Regular cardiac myocyte (primary cell): ENCODE measurements around the gene TSPYL1. TPM values are rescaled to one million over a fixed set of nuclear protein-coding genes. Genes with fewer than 3 reads are reported as not detected.

Experiments
- total RNA-seq: library from RNA; depleted of rRNA; stranded (reverse); fragments of >200 nt; gene quantifications from 2 replicates; pipeline ENCODE4 v1.2.3, GENCODE V29; 2014

TSPYL1 gene
- 101 and 138 TPM in 2 replicates for total RNA-seq

DNA sequence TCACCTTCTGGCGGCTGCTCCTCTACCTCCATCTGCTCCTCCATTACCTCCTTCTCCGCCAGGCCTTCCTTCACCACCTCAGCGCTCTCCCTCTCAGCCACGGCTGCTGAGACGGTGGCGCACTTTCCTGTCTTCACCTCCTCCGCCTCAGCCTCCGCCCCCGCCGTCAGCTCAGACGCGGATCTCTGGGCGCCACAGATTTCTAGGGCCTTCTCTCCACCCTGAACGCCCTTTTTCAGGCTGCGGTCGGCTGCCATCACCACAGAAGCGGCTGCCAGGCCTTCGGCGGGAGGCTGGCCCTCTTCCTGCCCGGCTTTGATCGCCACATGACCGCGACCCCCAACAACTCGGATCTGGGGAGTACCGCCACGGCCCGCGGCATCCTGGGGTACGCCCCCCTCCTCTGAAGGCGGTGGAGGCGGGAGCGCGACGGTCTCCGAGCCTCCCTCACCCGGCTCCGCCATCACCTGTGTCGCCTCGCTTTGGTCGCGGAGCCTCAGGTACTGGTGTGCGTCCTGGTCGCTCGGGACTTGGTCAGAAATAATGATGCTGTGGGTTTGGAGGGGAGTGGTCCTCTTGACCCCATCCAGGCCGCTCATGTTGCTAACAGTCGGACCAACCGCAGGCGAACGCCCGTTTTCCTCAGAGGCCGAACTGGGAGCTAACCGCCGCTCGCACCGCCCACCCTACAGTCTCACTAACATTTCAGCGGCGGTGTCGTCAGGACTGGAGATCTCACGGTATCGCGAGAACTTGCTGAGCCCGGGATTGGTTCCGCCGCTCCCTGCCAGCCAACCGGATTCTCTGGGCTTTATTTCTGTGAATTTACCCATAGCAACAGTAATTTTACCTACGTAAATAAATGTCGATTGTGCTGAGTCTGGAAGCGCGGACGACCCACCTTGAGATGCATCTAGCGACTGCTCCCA is at the start of gene TSPYL1:
TSPYL1 (minus strand) TSS at position 699 of the 929 bp plus-strand sequence; CDS start at position 599, 100 bp downstream.

DNA sequence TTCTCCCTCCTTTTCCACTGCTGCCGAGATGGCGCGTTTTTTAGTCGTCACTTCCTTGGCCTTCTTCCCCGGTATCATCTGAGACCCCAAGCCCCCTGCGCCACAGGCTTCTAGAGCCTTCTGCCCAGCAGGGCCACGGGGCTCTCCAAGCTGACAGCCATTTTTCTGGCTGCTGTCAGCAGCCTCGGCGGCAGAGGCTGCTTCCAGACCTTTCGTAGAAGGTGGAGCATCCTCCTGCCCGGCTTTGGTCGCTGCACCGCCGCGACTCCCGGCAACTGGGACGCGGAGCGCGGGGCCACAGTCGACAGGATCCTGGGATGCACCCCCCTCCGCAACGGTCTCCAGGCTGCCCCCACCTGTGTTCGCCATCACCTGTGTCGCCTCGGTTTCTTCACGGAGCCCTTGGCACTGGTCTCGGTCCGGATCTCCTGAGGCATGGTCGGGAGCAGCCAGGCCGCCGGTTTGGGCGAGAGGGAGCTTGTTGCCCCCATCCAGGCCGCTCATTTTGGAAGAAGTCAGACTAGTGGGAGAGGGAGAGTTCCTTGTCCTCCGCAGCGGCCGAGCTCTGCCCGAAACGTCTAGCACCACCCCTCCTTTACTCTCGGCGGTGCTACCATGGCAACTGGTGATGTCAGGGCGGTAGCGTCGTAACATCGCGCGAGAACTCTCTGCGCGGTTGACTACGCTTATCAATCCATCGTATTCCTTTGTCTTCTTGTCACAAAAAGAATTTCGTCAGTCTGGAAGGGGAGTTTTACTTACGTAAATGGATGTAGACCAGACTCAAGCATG is 26.0 kb downstream of the TSPYL1 start, which contains the start of gene TSPYL4:
TSPYL4 (minus strand) TSS at position 571 of the 792 bp plus-strand sequence; CDS start at position 504, 67 bp downstream.

Other genes with a start within 250 kb of the TSPYL1 start
- gene FRK, start 219.0 kb downstream of the TSPYL1 start, total RNA-seq: 0.58 and 0.85 TPM in 2 replicates
- 5.6 and 12.1 TPM in 2 replicates for gene NT5DC1, start 179.1 kb downstream of the TSPYL1 start, total RNA-seq
- gene COL10A1, start 153.8 kb downstream of the TSPYL1 start, total RNA-seq: under 0.01 TPM in 1 of 2 replicates, not detected in the other
- gene TSPYL4, start 25.9 kb downstream of the TSPYL1 start, total RNA-seq: 7.6 and 10.7 TPM in 2 replicates
- 71.7 and 125 TPM in 2 replicates for gene DSE, start 91.0 kb upstream of the TSPYL1 start, total RNA-seq
- 0.58 and 2.8 TPM in 2 replicates for gene CALHM6, start 181.4 kb upstream of the TSPYL1 start, total RNA-seq
- gene CALHM5, start 231.7 kb upstream of the TSPYL1 start, total RNA-seq: 11.7 and 17.2 TPM in 2 replicates